Measurements from ENCODE around the gene GNG13.

DNA sequence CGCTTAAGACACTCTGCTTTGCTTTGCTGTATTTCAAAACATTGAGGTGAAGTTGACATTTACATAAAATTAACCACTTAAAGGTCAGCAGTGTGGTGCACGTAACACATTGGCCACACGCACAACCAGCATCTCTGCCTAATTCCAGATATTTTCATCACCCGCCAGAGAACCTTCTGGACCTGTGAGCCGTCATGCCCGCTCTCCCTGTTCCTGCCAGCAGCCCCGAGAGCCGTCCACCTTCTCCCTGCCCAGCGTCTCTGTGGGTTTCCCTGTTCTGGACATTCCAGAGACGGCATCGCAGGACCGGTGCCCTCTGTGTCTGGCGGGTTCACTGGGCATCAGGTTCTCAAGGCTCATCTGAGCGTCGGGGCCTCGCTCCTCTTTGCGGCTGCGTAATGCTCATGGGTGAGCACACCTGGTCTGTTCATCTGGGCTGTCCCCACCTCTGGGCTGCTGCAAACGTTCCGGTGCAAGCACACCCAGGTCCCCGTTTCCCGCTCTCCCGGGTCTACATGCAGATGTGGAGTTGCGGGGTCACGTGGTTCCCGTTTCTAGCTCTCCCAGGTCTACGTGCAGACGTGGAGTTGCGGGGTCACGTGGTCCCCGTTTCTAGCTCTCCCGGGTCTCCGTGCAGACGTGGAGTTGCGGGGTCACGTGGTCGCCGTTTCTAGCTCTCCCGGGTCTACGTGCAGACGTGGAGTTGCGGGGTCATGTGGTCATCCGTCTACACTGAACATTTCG is 48.1 kb upstream of the GNG13 start:
- TF ChIP-seq, protein P1, sequence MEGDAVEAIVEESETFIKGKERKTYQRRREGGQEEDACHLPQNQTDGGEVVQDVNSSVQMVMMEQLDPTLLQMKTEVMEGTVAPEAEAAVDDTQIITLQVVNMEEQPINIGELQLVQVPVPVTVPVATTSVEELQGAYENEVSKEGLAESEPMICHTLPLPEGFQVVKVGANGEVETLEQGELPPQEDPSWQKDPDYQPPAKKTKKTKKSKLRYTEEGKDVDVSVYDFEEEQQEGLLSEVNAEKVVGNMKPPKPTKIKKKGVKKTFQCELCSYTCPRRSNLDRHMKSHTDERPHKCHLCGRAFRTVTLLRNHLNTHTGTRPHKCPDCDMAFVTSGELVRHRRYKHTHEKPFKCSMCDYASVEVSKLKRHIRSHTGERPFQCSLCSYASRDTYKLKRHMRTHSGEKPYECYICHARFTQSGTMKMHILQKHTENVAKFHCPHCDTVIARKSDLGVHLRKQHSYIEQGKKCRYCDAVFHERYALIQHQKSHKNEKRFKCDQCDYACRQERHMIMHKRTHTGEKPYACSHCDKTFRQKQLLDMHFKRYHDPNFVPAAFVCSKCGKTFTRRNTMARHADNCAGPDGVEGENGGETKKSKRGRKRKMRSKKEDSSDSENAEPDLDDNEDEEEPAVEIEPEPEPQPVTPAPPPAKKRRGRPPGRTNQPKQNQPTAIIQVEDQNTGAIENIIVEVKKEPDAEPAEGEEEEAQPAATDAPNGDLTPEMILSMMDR (IDR thresholded peaks at IDR 0.05) = no peak
- no peak for TF ChIP-seq POLR2A (IDR thresholded peaks at IDR 0.05)
